Ishikawa (cell line): ENCODE measurements around the gene RHOJ.

Experiments used
- EP300 ChIP-seq: IDR thresholded peaks from 2 replicates; pipeline ENCODE4 v1.6.1; 2012; ENCODE audit warnings: borderline replicate concordance
- FOXM1 ChIP-seq: IDR thresholded peaks from 2 replicates; pipeline ENCODE4 v1.6.1; 2012; ENCODE audit warnings: low read depth, borderline replicate concordance
- NFIC ChIP-seq: IDR thresholded peaks from 2 replicates; pipeline ENCODE4 v1.6.1; 2012
- RAD21 ChIP-seq: IDR thresholded peaks from 2 replicates; pipeline ENCODE4 v1.6.1; 2012; ENCODE audit warnings: low read depth
- TCF12 ChIP-seq: IDR thresholded peaks from 2 replicates; pipeline ENCODE4 v1.6.1; 2012; ENCODE audit warnings: low read depth
- USF1 ChIP-seq: IDR thresholded peaks from 2 replicates; pipeline ENCODE4 v1.6.1; 2012
- YY1 ChIP-seq: IDR thresholded peaks from 2 replicates; pipeline ENCODE4 v1.6.1; 2012; ENCODE audit warnings: low read depth
- TF ChIP-seq, protein P1 (sequence below): IDR thresholded peaks from 2 replicates; pipeline ENCODE4 v1.6.1; 2012; ENCODE audit warnings: low read depth, mild to moderate bottlenecking
- TF ChIP-seq, protein P2 (sequence below): IDR thresholded peaks from 2 replicates; pipeline ENCODE4 v1.6.1; 2012

DNA sequence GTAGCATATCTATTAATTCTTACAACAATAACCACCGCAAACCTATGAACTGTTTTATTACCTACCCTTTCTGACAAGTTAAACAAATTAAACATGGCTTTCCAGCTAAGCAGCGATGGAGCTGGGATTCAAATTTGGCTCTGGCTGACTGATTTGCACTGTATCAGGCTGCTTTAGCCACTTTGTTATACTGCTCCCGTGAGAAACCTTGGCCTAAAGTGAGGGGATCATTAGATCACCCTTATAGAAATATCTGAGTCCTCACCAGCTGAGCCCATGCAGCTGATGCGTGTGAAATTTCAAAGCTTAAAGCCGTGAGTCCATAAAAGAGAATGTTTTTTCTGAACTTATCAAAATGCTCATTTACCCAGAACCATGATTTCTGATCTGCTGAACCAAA, 122.6 kb downstream of the RHOJ start:
- TF ChIP-seq EP300 (no peak), YY1 (no peak), FOXM1 (no peak), NFIC (no peak), RAD21 (no peak), USF1 (no peak), TCF12 (no peak)
- TF ChIP-seq, protein P1, sequence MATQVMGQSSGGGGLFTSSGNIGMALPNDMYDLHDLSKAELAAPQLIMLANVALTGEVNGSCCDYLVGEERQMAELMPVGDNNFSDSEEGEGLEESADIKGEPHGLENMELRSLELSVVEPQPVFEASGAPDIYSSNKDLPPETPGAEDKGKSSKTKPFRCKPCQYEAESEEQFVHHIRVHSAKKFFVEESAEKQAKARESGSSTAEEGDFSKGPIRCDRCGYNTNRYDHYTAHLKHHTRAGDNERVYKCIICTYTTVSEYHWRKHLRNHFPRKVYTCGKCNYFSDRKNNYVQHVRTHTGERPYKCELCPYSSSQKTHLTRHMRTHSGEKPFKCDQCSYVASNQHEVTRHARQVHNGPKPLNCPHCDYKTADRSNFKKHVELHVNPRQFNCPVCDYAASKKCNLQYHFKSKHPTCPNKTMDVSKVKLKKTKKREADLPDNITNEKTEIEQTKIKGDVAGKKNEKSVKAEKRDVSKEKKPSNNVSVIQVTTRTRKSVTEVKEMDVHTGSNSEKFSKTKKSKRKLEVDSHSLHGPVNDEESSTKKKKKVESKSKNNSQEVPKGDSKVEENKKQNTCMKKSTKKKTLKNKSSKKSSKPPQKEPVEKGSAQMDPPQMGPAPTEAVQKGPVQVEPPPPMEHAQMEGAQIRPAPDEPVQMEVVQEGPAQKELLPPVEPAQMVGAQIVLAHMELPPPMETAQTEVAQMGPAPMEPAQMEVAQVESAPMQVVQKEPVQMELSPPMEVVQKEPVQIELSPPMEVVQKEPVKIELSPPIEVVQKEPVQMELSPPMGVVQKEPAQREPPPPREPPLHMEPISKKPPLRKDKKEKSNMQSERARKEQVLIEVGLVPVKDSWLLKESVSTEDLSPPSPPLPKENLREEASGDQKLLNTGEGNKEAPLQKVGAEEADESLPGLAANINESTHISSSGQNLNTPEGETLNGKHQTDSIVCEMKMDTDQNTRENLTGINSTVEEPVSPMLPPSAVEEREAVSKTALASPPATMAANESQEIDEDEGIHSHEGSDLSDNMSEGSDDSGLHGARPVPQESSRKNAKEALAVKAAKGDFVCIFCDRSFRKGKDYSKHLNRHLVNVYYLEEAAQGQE: no peak
- TF ChIP-seq, protein P2, sequence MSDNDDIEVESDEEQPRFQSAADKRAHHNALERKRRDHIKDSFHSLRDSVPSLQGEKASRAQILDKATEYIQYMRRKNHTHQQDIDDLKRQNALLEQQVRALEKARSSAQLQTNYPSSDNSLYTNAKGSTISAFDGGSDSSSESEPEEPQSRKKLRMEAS: no peak
